Measurements from ENCODE around the gene TREML2. TPM values are rescaled to one million over a fixed set of nuclear protein-coding genes. Genes with fewer than 3 reads are reported as not detected.
A peak's percentile ranks its signal among the peaks of the same experiment; 100 is the strongest.

TREML2 gene
- total and polyA plus RNA-seq, 2 of the 8 experiments (the other 6 are each of a cell fraction or from before 2014, with no cell fraction given) = 0.09 to 0.18 TPM

DNA sequence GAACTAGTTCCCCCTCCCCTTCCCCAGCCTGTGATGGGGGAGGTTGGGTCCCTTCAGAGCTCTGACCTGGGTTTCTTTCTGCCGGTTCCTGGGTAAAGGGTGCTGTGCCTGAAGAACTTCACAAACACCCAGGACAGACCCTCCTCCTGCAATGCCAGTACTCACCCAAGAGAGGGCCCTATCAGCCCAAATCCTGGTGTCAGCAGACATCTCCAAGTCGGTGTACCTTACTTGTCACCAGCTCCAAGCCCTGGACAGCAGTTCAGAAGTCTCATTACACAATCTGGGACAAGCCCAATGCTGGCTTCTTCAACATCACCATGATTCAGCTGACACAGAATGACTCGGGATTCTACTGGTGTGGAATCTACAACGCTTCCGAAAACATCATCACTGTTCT, 27.7 kb upstream of the TREML2 start:
- Histone ChIP-seq H3K36me3 (ENCODE audit: control insufficient read depth in 2 of 4, insufficient read depth in 4 of 4, low read length in 3 of 4) (no peaks in the 10 kb centered on the region), H3K9ac (replicated peaks in 1 of 4; ENCODE audit: extremely low read depth in 1 of 4, low read depth in 3 of 4, low read length in 3 of 4) (no peak overlapping the region), H2AK5ac (ENCODE audit: low read depth, low read length) (no peak overlapping the region), H2BK120ac (replicated peaks; ENCODE audit: low read depth, low read length) (no peak overlapping the region), H3K23me2 (ENCODE audit: low read depth, low read length) (no peaks in the 10 kb centered on the region), H4K20me1 (replicated peaks in 1 of 2; ENCODE audit: control insufficient read depth in 1 of 2, insufficient read depth in 2 of 2, low read length in 2 of 2) (no peaks in the 10 kb centered on the region), H2BK5ac (ENCODE audit: low read depth, low read length) (no peak overlapping the region), H3K14ac (ENCODE audit: insufficient read length) (no peak overlapping the region), H3K79me1 (ENCODE audit: low read depth, low read length) (no peaks in the 10 kb centered on the region), H3K27me3 (replicated peaks in 1 of 4; ENCODE audit: control insufficient read depth in 3 of 4, extremely low read depth in 1 of 4, insufficient read depth in 3 of 4, low read length in 3 of 4) (no peaks in the 10 kb centered on the region; a peak in 1 of 7 replicates), H3K79me2 (ENCODE audit: control insufficient read depth in 1 of 2, insufficient read depth in 2 of 2, low read length in 2 of 2) (no peaks in the 10 kb centered on the region), H3K18ac (ENCODE audit: extremely low read depth, low read length) (no peak overlapping the region), H4K91ac (replicated peaks; ENCODE audit: insufficient read length, low read length) (no peak overlapping the region), H2BK12ac (ENCODE audit: low read depth, low read length) (no peak overlapping the region), H2BK20ac (ENCODE audit: low read length) (no peak overlapping the region), H4K8ac (ENCODE audit: extremely low read depth, insufficient read depth, low read length) (no peak overlapping the region), H3K56ac (replicated peaks; ENCODE audit: insufficient read length, low read depth, low read length) (no peak overlapping the region), H3K4ac (replicated peaks; ENCODE audit: insufficient read length, low read depth, low read length) (no peak overlapping the region), H4K5ac (ENCODE audit: insufficient read length, low read depth, low read length) (no peak overlapping the region), H3K4me2 (ENCODE audit: insufficient read depth in 1 of 2, low read depth in 2 of 2, low read length in 2 of 2) (no peak overlapping the region), H3K9me3 (ENCODE audit: insufficient read depth in 2 of 2, low read depth in 1 of 2, low read length in 1 of 2) (no peaks in the 10 kb centered on the region), H3K4me1 (replicated peaks in 1 of 4; ENCODE audit: control insufficient read depth in 3 of 4, insufficient read depth in 4 of 4, low read length in 3 of 4) (no peaks in the 10 kb centered on the region), H3K27ac (ENCODE audit: low read depth, low read length) (no peak overlapping the region), H3K23ac (ENCODE audit: insufficient read length) (no peak overlapping the region), H2BK15ac (ENCODE audit: low read length) (no peak overlapping the region), H2AFZ (ENCODE audit: low read length) (peak overlapping the region; percentile 92), H3K4me3 (ENCODE audit: extremely low read depth in 1 of 4, insufficient read depth in 2 of 4, low read depth in 3 of 4, low read length in 4 of 4) (no peak overlapping the region)
- ChIA-PET CTCF (ENCODE audit: partially characterized antibody) (interaction anchor here (0.6 to 2.4 kb wide), 24 partner anchors 10 to 1941 kb away, joined by 3 to 19 read pairs (median 4); no protein-coding TSS in a partner anchor), POLR2A (ENCODE audit: partially characterized antibody) (no interaction called here)
- DNase-seq (ENCODE audit: low read depth in 1 of 2, low spot score in 2 of 2) (peak in 1 of 2 experiments; percentile 53), FAIRE-seq (peak; percentile 55)
- 67% methylated on average over 5 of the region's 5 CpGs; no CpG with 5 or more reads in 1 of the 2 experiments for WGBS, 2 experiments (ENCODE audit: extremely low coverage in 1 of 2, insufficient coverage in 1 of 2, insufficient read length in 1 of 2, insufficient replicate concordance in 2 of 2, low coverage in 1 of 2, low lambda C conversion rate in 2 of 2, missing lambda C conversion rate in 1 of 2)
- TF ChIP-seq KDM5A (IDR thresholded peaks at IDR 0.05; ENCODE audit: low read length) (no peak), NRF1 (IDR thresholded peaks at IDR 0.05; ENCODE audit: low read depth, low read length) (no peak), RAD21 (IDR thresholded peaks at IDR 0.05 in 1 of 2, conservative IDR thresholded peaks at IDR 0.05 in 1 of 2; ENCODE audit: low read depth in 2 of 2, low read length in 2 of 2) (peak; percentile 72 to 81), RXRA (IDR thresholded peaks at IDR 0.05; ENCODE audit: insufficient read depth, low read depth, low read length) (no peak), JUN (IDR thresholded peaks at IDR 0.05; ENCODE audit: low read depth, low read length) (no peak), CBX8 (IDR thresholded peaks at IDR 0.05; ENCODE audit: borderline replicate concordance, low read depth, low read length) (no peak), TCF12 (IDR thresholded peaks at IDR 0.05; ENCODE audit: low read depth, low read length) (no peak), SAP30 (IDR thresholded peaks at IDR 0.05; ENCODE audit: insufficient read depth, insufficient replicate concordance, low read length) (no peak)
- TF ChIP-seq, protein P1, sequence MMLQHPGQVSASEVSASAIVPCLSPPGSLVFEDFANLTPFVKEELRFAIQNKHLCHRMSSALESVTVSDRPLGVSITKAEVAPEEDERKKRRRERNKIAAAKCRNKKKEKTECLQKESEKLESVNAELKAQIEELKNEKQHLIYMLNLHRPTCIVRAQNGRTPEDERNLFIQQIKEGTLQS (IDR thresholded peaks at IDR 0.05; ENCODE audit: insufficient read depth, low read depth, low read length) = no peak
- TF ChIP-seq, protein P2, sequence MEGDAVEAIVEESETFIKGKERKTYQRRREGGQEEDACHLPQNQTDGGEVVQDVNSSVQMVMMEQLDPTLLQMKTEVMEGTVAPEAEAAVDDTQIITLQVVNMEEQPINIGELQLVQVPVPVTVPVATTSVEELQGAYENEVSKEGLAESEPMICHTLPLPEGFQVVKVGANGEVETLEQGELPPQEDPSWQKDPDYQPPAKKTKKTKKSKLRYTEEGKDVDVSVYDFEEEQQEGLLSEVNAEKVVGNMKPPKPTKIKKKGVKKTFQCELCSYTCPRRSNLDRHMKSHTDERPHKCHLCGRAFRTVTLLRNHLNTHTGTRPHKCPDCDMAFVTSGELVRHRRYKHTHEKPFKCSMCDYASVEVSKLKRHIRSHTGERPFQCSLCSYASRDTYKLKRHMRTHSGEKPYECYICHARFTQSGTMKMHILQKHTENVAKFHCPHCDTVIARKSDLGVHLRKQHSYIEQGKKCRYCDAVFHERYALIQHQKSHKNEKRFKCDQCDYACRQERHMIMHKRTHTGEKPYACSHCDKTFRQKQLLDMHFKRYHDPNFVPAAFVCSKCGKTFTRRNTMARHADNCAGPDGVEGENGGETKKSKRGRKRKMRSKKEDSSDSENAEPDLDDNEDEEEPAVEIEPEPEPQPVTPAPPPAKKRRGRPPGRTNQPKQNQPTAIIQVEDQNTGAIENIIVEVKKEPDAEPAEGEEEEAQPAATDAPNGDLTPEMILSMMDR (IDR thresholded peaks at IDR 0.05; ENCODE audit: control extremely low read depth in 1 of 3, insufficient read depth in 1 of 3, low read depth in 1 of 3, low read length in 3 of 3) = peak; percentile 63 to 72 (median 66)
